NCI-H2081 treated with DMSO at 0.1 percent for 48 hours (cell line): ENCODE data around the gene ZNF202.

ENCODE experiments used
- DNase-seq: peaks from one replicate; lab custom pipeline; 2025; lab: John Stamatoyannopoulos, UW

ZNF202 gene

DNA sequence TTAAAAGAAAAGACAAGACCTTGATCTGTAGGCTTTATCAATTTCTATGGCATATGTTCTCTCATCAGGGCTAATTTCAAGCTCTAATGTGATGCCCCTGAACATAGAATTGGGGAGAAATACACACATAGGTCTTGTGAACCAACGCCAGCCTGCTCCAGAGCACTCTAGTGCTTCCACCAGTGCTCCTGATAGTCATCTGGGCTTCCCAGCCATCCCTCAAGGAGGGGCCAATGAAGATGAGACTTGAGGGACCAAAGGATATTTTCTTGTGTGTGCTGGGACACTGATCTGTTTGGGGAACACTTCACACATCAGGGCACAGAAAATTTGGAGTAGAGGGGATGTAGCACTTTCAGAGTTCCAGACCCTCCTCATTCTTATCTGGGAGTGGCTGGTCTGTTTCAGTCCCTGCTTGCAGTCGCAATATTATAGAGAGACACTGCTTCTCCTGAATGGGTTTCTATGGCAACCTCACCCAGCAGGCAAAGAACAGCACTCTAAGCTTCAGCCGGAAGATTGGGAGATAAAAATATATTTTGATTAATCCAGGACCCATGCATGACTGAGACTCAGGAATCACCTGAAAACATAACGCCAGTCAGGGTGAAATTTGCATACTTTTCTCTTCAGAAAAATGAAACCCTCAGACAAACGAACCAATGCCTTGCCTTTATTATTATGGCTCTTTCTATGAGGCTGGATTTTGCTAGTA is 58.6 kb downstream of the ZNF202 start:
- DNase-seq = no peak

DNA sequence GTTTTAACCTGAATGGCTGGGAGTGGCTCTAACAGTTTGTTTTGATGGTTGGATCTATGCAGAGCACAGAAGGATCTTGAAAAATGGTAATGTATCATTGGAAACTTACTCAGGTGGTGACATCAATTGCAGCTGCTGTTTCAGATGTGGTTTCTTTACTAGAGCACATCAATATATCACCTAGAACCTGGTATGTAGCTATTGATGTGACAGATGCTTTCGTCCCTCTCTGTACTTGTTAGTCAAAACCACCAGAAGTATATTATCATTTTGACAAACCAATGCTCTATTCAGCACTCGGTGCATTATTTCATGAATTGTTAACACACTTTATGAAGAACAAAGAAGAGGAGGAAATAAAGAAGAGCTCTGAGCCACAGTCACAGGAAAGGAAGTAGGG is 60.4 kb downstream of the ZNF202 start:
- no peak for DNase-seq

GRCh38 chr11:123678246-123678645 is 63.2 kb downstream of the ZNF202 start:
- no peak for DNase-seq

GRCh38 chr11:123677510-123677909 is 64.0 kb downstream of the ZNF202 start:
- no peak for DNase-seq

DNA sequence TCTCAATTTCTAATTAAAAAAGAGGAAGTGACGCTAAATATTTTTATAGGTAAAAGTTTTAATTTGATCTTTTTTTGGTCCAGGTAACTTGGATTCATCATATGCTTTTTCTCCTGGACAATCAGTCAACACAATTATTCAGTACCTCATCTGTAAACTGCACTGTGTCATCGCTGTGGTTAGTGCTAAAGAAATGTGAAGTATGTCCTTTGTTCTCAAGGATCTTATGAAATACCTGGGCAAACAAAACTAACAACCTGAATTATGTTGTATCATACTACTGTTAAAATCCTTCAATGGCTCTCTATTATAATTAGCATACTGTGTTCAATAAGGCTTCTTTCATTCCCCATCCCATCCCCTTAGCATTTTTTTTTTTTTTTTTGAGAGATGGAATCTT is 67.2 kb downstream of the ZNF202 start:
- no peak for DNase-seq
